ENCODE measurements around the gene LRP1. TPM values are rescaled to one million over a fixed set of nuclear protein-coding genes. Genes with fewer than 3 reads are reported as not detected.

Gene LRP1
- total RNA-seq, 2 experiments from 2014 or later = 1.1 to 4.4 TPM

- no peaks in the 10 kb centered on the region for H4K20me1 ChIP-seq (ENCODE audit: insufficient read depth, low read length)
- H3K27ac ChIP-seq (ENCODE audit: low read depth, low read length, poor library complexity, severe bottlenecking) = peak overlapping the region; percentile 92
- DNase-seq (ENCODE audit: low spot score) = peak; percentile 87
- no peaks in the 10 kb centered on the region for H3K9me2 ChIP-seq (ENCODE audit: insufficient read depth, low read length)
- peaks cover 8% of the 10 kb centered on the region for H3K36me3 ChIP-seq (ENCODE audit: insufficient read depth, low read length)
- H3K9me3 ChIP-seq (ENCODE audit: low read length) = no peaks in the 10 kb centered on the region
- intact Hi-C loops (cut with micrococcal nuclease; ENCODE audit: unreplicated experiment) = loop anchor here (2.0 to 5.0 kb wide), 5 partner anchors 128 to 512 kb away; partner anchors contain the start of genes CDK4, DDIT3 and STAT6
- peak overlapping the region; percentile 99 for H3K4me2 ChIP-seq (ENCODE audit: low read length)
- H3K79me2 ChIP-seq (ENCODE audit: insufficient read depth, low read depth, low read length) = no peaks in the 10 kb centered on the region
- CTCF ChIA-PET (ENCODE audit: unreplicated experiment) = interaction anchor here (0.5 to 4.5 kb wide), 6 partner anchors 10 to 604 kb away, joined by 3 to 32 read pairs (median 10); partner anchors contain the start of genes INHBE and SHMT2
- peak overlapping the region; percentile 74 for H3K4me3 ChIP-seq (ENCODE audit: low read depth, low read length, poor library complexity, severe bottlenecking)
- TF ChIP-seq EZH2phosphoT487 (IDR thresholded peaks at IDR 0.05; ENCODE audit: borderline replicate concordance, low read depth, low read length) (no peak), CTCF (conservative IDR thresholded peaks at IDR 0.05; ENCODE audit: low read length) (peak; percentile 38; the same call in 1 of the 2 replicates)
- H2AFZ ChIP-seq (ENCODE audit: low read length) = peak overlapping the region; percentile 34; the same call in 1 of the 2 replicates
- POLR2A ChIA-PET = interaction anchor here (0.6 to 7.3 kb wide), 8 partner anchors 9 to 530 kb away, joined by 3 to 69 read pairs (median 10); partner anchors contain the start of gene SHMT2
- H3K4me1 ChIP-seq (ENCODE audit: insufficient read depth, low read length, poor library complexity, severe bottlenecking) = peaks cover 49% of the 10 kb centered on the region
- BruUV-seq (replicated peaks) = TSS peak; percentile 72
These were observed 112.0 kb downstream of the LRP1 start for GRCh38 chr12:57240066-57240921.

GRCh38 chr12:57240926-57241401 lies 112.7 kb downstream of the LRP1 start:
- H3K79me2 ChIP-seq (ENCODE audit: insufficient read depth, low read depth, low read length) = no peaks in the 10 kb centered on the region
- H3K4me1 ChIP-seq (ENCODE audit: insufficient read depth, low read length, poor library complexity, severe bottlenecking) = peaks cover 49% of the 10 kb centered on the region
- H3K36me3 ChIP-seq (ENCODE audit: insufficient read depth, low read length) = peaks cover under 1% of the 10 kb centered on the region; the same call in 1 of the 2 replicates
- ChIA-PET CTCF (ENCODE audit: unreplicated experiment) (interaction anchor here (0.5 to 4.5 kb wide), 6 partner anchors 11 to 921 kb away, joined by 3 to 32 read pairs (median 6); partner anchors contain the start of genes INHBE and SHMT2), POLR2A (interaction anchor here (0.6 to 7.3 kb wide), 6 partner anchors 9 to 238 kb away, joined by 3 to 69 read pairs (median 11); partner anchors contain the start of gene SHMT2)
- peak overlapping the region; percentile 92 for H3K27ac ChIP-seq (ENCODE audit: low read depth, low read length, poor library complexity, severe bottlenecking)
- no peaks in the 10 kb centered on the region for H4K20me1 ChIP-seq (ENCODE audit: insufficient read depth, low read length)
- intact Hi-C loops (cut with micrococcal nuclease; ENCODE audit: unreplicated experiment) = loop anchor here (2.0 to 5.0 kb wide), 5 partner anchors 129 to 511 kb away; partner anchors contain the start of genes CDK4, DDIT3 and STAT6
- peak overlapping the region; percentile 74 for H3K4me3 ChIP-seq (ENCODE audit: low read depth, low read length, poor library complexity, severe bottlenecking)
- peak overlapping the region; percentile 99 for H3K4me2 ChIP-seq (ENCODE audit: low read length)
- no peak for TF ChIP-seq CTCF (conservative IDR thresholded peaks at IDR 0.05; ENCODE audit: low read length)
- no peak for TF ChIP-seq EZH2phosphoT487 (IDR thresholded peaks at IDR 0.05; ENCODE audit: borderline replicate concordance, low read depth, low read length)
- peak; percentile 64 for DNase-seq (ENCODE audit: low spot score)
- no peaks in the 10 kb centered on the region for H3K9me3 ChIP-seq (ENCODE audit: low read length)
- H3K9me2 ChIP-seq (ENCODE audit: insufficient read depth, low read length) = no peaks in the 10 kb centered on the region
- BruUV-seq (replicated peaks) = no TSS peak
- peak overlapping the region; percentile 34; the same call in 1 of the 2 replicates for H2AFZ ChIP-seq (ENCODE audit: low read length)
